Sigmoid colon (tissue), 7 donors: Measurements from ENCODE around the gene C11orf58. TPM values are rescaled to one million over a fixed set of nuclear protein-coding genes. Genes with fewer than 3 reads are reported as not detected.

ENCODE experiments used
- DNase-seq: peaks from one replicate; pipeline ENCODE4 v3.0.0-alpha.2; 2019
- H3K27ac ChIP-seq, 4 donors: fragments of 200-600 bp; sonication (generic); one replicate each; pipeline ENCODE4 v1.5.1; 2016 to 2019; ENCODE audit warnings: mild to moderate bottlenecking in 1 of 4
- H3K27me3 ChIP-seq, 3 donors: fragments of 200-600 bp; sonication (generic); one replicate each; pipeline ENCODE4 v1.5.1; 2019; ENCODE audit warnings: mild to moderate bottlenecking in 1 of 3
- H3K36me3 ChIP-seq, 4 donors: fragments of 200-600 bp; sonication (generic); one replicate each; pipeline ENCODE4 v1.5.1; 2016 to 2019
- H3K4me1 ChIP-seq, 4 donors: fragments of 200-600 bp; sonication (generic); one replicate each; pipeline ENCODE4 v1.5.1; 2017 to 2019
- H3K4me3 ChIP-seq, 4 donors: fragments of 200-600 bp; sonication (generic); one replicate each; pipeline ENCODE4 v1.5.1; 2017 to 2019; ENCODE audit warnings: mild to moderate bottlenecking in 2 of 4, moderate library complexity in 1 of 4
- H3K9me3 ChIP-seq, 4 donors: fragments of 200-600 bp in 3 of 4; sonication (generic) in 3 of 4; one replicate each; pipeline versions ENCODE4 v1.5.1 to v1.6.1; 2013 to 2019
- EP300 ChIP-seq, 4 donors: sonication (generic); formaldehyde crosslinking; IDR thresholded peaks; one replicate each; pipeline ENCODE4 v1.6.1; 2017; ENCODE audit warnings: antibody characterized with exemption in 4 of 4
- POLR2A ChIP-seq, 2 donors: fragments of 450-650 bp; IDR thresholded peaks; one replicate each; pipeline ENCODE4 v1.6.1; 2016; ENCODE audit warnings: antibody characterized with exemption in 2 of 2, mild to moderate bottlenecking in 2 of 2, moderate library complexity in 2 of 2
- POLR2AphosphoS5 ChIP-seq, 4 donors: sonication (generic); formaldehyde crosslinking; IDR thresholded peaks; one replicate each; pipeline ENCODE4 v1.6.1; 2017; ENCODE audit warnings: antibody characterized with exemption in 4 of 4
- WGBS, 2 donors: extraction: QIAGEN DNeasy Blood & Tissue Kit; methylation state at CpG; one replicate each; pipeline ENCODE4 v1.1.7; 2013; 5-methylcytosine and 5-hydroxymethylcytosine counted together
- intact Hi-C: fragments of 100-400 bp; cut with DNase I; formaldehyde crosslinking; loops from one replicate; pipeline ENCODE4 v1.15.1; 2023
- polyA plus RNA-seq, 3 donors: library from polyadenylated mRNA; stranded (reverse); fragments of 200-250 nt; gene quantifications; one replicate each; pipeline ENCODE4 v1.2.3, GENCODE V29; 2013
- total RNA-seq, 4 donors: library from RNA; depleted of rRNA; stranded (reverse); fragments of >200 nt; gene quantifications; one replicate each; pipeline ENCODE4 v1.1.0, GENCODE V29; 2016
- TF ChIP-seq, protein P1 (sequence below), 4 experiments: fragments of 450-650 bp in 3 of 4; fragments of 200-600 bp in 1 of 4; IDR thresholded peaks; one replicate each; pipeline ENCODE4 v1.5.1; 2016 to 2019; ENCODE audit warnings: antibody characterized with exemption in 4 of 4, mild to moderate bottlenecking in 3 of 4, moderate library complexity in 2 of 4
- donor health status: healthy with polysubstance abuse.
- donor health status: Bipolar disorder and iron deficiency.
- donor health status: healthy.

C11orf58 gene
- total and polyA plus RNA-seq, 7 donors = 89.8 to 222 (median 136) TPM

DNA sequence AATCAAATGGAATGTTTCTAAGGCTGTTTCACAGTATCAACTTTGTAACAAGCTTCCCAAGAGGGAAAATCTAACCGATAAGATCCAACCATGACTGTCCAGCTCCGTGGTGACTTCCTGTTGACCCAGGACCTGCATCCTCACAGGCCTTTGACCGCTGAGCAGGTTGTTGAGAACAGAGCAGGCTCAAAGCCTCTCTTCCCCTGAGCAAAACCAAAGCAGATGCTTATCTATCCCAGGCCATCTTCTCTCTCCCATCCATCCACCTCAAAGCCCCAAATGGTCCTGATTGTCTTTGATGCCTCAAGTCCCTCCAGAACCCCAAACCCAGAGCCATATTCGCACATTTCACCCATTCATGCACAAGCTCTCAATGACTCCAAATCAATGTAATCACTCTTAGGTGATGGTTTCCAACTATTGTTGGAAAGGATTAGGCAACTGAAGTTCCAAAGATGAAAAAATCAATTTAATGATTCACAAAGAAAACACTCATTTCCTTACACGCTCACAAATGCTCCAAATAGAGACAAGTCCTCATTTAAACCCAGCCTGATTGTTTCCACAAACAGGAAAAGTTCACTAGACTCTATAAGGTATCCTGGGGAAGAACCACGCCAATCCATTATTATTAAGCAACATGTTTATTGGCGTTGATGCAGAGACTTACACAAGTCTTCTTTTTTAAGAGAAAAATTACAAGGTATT, 48.7 kb downstream of the C11orf58 start:
- H3K27me3 ChIP-seq = no peaks in the 10 kb centered on the region
- no peak overlapping the region for H3K27ac ChIP-seq
- H3K9me3 ChIP-seq = no peaks in the 10 kb centered on the region
- intact Hi-C loops = no loop called here
- WGBS, 2 donors = 90 to 93% methylated on average over 7 of the region's 7 CpGs
- TF ChIP-seq POLR2A (IDR thresholded peaks at IDR 0.05) (no peak), POLR2AphosphoS5 (IDR thresholded peaks at IDR 0.05) (no peak), EP300 (IDR thresholded peaks at IDR 0.05) (no peak)
- TF ChIP-seq, protein P1, sequence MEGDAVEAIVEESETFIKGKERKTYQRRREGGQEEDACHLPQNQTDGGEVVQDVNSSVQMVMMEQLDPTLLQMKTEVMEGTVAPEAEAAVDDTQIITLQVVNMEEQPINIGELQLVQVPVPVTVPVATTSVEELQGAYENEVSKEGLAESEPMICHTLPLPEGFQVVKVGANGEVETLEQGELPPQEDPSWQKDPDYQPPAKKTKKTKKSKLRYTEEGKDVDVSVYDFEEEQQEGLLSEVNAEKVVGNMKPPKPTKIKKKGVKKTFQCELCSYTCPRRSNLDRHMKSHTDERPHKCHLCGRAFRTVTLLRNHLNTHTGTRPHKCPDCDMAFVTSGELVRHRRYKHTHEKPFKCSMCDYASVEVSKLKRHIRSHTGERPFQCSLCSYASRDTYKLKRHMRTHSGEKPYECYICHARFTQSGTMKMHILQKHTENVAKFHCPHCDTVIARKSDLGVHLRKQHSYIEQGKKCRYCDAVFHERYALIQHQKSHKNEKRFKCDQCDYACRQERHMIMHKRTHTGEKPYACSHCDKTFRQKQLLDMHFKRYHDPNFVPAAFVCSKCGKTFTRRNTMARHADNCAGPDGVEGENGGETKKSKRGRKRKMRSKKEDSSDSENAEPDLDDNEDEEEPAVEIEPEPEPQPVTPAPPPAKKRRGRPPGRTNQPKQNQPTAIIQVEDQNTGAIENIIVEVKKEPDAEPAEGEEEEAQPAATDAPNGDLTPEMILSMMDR (IDR thresholded peaks at IDR 0.05) = no peak
- no peaks in the 10 kb centered on the region for H3K36me3 ChIP-seq
- peak; percentile 19 for DNase-seq
- no peak overlapping the region for H3K4me3 ChIP-seq
- peaks cover 0 to 12% (median 3%) of the 10 kb centered on the region in 4 donors for H3K4me1 ChIP-seq

DNA sequence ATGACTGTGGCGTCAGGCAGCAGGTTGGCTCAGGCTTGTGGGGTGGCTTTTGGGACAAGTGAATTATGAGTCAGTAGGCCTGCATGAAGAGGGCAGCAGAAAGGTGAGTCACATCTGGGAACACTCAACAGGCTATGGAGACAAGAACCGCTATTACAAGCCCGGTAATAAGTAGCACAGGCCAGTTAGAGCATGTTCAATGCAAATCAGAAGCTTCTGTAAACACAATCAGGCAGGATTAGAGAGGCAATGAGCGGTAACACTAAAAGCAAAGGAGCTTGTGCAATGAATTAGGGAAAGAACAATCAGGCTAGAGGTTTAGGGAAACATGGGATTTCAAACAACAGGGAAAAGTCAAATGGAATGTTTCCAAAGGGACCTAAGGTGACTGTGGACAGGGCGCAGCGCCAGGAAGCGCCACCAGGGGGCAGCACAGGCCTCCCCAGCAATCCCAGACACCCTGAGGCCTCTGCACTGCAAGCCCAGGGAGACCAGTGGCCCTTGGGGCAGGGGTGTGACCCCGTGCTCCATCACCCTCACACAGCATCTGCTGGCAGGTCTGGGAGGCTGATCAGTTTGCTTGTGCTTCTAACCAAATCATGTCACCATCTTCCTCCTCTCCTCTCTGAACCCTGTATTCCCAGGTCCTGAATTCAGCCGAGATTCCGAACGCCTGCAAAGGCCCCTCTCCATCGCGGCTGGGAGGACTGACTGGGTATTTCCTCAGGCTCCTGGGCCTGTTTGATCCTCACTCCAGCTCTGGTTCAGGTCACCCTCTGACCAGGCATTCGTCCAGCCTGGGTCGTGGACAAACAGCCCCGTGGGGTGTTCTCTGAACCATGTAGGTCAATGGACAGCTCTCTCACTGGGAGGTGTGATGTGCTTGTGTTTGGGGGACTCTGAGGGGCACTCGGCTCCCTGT, 50.0 kb downstream of the C11orf58 start:
- Histone ChIP-seq H3K4me1 (peaks cover 0 to 12% (median 3%) of the 10 kb centered on the region in 4 donors), H3K27me3 (no peaks in the 10 kb centered on the region), H3K9me3 (no peaks in the 10 kb centered on the region), H3K36me3 (no peaks in the 10 kb centered on the region), H3K4me3 (no peak overlapping the region), H3K27ac (no peak overlapping the region)
- peak; percentile 80 for DNase-seq
- TF ChIP-seq POLR2AphosphoS5 (IDR thresholded peaks at IDR 0.05) = no peak
- no peak for TF ChIP-seq EP300 (IDR thresholded peaks at IDR 0.05)
- TF ChIP-seq, protein P1 (IDR thresholded peaks at IDR 0.05) = peak; percentile 29 to 86 (median 66)
- WGBS, 2 donors = 55 to 69% methylated on average over 17 of the region's 17 CpGs
- intact Hi-C loops = no loop called here

DNA sequence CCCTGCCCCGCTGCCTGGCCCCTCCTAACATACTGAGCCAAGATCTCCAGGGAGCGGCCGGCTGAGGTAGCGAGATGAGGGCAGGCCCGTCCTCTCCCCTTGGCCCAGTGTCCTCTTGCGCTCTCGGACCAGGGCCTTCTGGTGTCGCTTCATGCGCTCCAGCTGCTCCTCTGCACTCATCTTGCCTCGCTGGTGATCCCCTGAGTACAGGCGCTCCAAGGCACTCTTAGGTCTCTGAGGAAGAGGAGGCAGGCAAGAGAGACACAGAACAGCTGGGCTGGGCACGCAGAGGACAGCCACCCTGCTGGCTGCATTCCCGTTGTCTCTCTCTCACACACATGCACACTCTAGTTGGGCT, 50.6 kb downstream of the C11orf58 start:
- H3K27ac ChIP-seq = no peak overlapping the region
- intact Hi-C loops = no loop called here
- no peaks in the 10 kb centered on the region for H3K9me3 ChIP-seq
- no peaks in the 10 kb centered on the region for H3K36me3 ChIP-seq
- DNase-seq = peak; percentile 49
- no peaks in the 10 kb centered on the region for H3K27me3 ChIP-seq
- TF ChIP-seq, protein P1 (IDR thresholded peaks at IDR 0.05) = no peak
- TF ChIP-seq POLR2A (IDR thresholded peaks at IDR 0.05) = no peak
- no peak for TF ChIP-seq POLR2AphosphoS5 (IDR thresholded peaks at IDR 0.05)
- no peak for TF ChIP-seq EP300 (IDR thresholded peaks at IDR 0.05)
- WGBS, 2 donors = 92 to 93% methylated on average over 13 of the region's 13 CpGs
- H3K4me3 ChIP-seq = no peak overlapping the region
- H3K4me1 ChIP-seq = peaks cover 0 to 12% (median 3%) of the 10 kb centered on the region in 4 donors

DNA sequence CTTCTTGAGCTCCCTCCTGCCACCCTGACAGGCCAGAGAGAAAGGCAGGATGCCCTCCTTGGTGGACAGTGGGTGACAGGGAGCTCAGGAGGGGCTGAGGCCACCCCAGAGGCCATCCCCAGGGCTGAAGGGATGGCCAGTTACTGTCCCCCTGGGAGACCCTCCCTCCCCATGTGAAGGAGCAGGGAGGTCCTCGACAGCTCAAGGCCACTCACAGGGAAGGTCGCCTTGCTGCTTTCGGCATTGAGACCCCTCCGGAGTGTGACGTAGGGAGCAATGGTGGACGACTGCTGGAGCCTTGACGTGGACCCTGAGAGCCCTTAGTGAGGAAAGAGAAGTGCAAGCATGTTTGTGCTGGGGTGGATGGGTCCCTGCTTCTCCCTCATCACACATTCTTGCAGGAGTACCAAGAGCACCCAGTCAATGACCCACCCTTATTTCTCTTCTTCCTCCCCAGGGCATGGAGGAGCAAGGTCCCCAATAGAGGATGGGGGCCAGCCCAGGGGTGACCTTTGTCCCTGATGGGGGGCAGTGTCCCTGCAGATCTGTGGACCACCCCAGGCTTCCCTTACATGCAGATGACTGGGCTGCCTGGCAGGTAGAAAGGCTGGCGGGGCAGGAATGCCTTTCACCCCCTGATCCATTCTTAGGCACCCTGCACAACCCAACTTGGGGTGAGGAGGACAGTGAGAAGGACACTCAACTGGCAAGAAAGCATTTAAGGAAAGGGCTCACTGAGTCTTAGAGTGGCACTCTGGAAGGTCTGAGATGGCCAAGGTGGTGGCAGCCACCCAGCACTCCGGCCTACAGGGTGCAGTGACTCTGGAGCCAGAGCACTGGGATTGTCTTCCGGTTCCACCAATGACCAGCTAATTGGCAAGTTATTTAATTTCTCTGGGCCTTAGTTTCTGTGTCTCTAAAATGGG, 51.4 kb downstream of the C11orf58 start:
- H3K27ac ChIP-seq = no peak overlapping the region
- intact Hi-C loops = no loop called here
- H3K4me3 ChIP-seq = no peak overlapping the region
- H3K27me3 ChIP-seq = no peaks in the 10 kb centered on the region
- 92 to 95% methylated on average over 10 of the region's 10 CpGs for WGBS, 2 donors
- peaks cover 0 to 12% (median 3%) of the 10 kb centered on the region in 4 donors for H3K4me1 ChIP-seq
- no peak for DNase-seq
- H3K36me3 ChIP-seq = no peaks in the 10 kb centered on the region
- no peaks in the 10 kb centered on the region for H3K9me3 ChIP-seq
- TF ChIP-seq POLR2AphosphoS5 (IDR thresholded peaks at IDR 0.05) (no peak), EP300 (IDR thresholded peaks at IDR 0.05) (no peak), POLR2A (IDR thresholded peaks at IDR 0.05) (no peak)
- TF ChIP-seq, protein P1 (IDR thresholded peaks at IDR 0.05) = no peak
